ENCODE measurements around the gene LYPLA2.
"Not testable (repeated sequence)": the region's sequence is repeated elsewhere in the genome, so short reads cannot be mapped to it uniquely, and the experiment has no call there.

Gene LYPLA2

DNA sequence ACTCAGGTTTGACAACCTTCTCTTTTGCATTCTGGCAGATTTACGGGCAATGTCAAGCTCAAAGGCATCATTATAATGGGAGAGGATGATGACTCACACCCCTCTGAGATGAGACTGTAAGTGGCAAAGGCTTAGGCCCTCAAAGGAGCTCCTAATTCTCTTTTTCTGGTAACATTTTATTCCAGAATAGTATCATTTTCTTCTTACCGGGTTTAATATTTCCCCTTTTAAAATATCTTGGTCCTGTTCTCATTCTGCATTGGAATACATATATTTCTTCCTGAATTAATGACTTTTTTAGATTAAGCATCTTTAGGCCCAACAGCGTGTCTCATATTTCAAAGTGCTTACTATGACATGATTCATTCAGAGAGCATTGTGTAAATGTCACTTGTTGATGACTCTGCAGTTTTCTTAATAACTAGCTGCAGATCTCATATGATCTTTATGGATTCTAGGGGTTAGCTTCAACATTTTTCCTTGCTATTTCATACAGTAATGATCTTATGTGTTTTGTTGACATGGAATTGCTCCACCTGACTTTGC is 11.0 kb upstream of the LYPLA2 start:
- DNase-seq: no peak

DNA sequence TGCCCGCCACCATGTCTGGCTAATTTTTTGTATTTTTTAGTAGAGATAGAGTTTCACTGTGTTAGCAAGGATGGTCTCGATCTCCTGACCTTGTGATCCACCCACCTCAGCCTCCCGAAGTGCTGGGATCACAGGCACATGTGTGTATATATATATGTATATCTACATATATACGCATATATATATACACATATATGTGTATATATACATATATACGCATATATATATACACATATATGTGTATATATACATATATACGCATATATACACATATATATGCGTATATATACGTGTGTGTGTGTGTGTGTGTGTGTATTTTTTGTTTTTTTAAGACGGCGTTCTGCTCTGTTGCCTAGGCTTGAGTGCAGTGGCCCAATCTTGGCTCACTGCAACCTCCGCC is 7.8 kb upstream of the LYPLA2 start:
- not testable (repeated sequence) for DNase-seq

DNA sequence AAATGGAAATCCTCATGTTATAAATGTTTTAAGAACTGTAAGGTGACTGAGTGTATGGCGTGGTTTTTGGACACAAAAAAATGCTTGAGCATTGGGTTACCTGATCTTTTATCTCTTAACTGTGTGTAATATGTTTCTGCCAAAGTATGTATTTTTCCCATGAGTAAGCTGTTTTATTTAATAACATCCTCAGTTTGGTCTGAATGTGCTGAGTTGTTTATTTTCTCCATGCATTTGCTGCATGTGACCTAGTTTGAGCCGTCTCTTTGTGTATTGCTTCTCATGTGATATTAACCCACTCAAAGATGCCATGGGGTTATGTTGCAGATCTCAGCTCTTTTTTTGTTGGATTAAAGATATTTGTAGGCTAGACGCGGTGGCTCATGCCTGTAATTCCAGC is 6.1 kb upstream of the LYPLA2 start:
- no peak for DNase-seq

GRCh38 chr1:23787701-23788100 is 3.2 kb upstream of the LYPLA2 start:
- no peak for DNase-seq

DNA sequence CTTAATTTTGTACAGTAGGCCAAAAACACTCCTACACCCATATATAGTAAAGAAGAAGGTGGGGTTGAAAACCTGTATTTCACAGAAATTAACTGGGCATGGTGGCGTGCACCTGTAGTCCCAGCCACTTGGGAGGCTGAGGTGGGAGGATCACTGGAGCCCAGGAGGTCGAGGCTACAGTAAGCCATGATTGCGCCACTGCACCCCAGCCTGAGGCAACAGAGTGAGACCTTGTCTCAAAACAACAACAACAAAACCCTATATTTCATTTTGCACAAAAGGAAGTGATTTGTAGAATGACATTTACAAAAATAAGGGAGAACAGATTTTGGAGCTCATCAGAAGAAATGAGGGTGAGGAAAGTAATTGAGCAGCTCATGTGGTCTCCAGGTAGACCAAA is 2.2 kb upstream of the LYPLA2 start:
- DNase-seq: no peak

GRCh38 chr1:23791516-23792047 is 637 bp downstream of the LYPLA2 start:
- DNase-seq: peak in 1 of 2 donors; percentile 18

- DNase-seq: no peak
Observed at GRCh38 chr1:23792151-23792945, 1.4 kb downstream of the LYPLA2 start.

- no peak for DNase-seq
Observed at GRCh38 chr1:23793018-23793781, 2.3 kb downstream of the LYPLA2 start.

DNA sequence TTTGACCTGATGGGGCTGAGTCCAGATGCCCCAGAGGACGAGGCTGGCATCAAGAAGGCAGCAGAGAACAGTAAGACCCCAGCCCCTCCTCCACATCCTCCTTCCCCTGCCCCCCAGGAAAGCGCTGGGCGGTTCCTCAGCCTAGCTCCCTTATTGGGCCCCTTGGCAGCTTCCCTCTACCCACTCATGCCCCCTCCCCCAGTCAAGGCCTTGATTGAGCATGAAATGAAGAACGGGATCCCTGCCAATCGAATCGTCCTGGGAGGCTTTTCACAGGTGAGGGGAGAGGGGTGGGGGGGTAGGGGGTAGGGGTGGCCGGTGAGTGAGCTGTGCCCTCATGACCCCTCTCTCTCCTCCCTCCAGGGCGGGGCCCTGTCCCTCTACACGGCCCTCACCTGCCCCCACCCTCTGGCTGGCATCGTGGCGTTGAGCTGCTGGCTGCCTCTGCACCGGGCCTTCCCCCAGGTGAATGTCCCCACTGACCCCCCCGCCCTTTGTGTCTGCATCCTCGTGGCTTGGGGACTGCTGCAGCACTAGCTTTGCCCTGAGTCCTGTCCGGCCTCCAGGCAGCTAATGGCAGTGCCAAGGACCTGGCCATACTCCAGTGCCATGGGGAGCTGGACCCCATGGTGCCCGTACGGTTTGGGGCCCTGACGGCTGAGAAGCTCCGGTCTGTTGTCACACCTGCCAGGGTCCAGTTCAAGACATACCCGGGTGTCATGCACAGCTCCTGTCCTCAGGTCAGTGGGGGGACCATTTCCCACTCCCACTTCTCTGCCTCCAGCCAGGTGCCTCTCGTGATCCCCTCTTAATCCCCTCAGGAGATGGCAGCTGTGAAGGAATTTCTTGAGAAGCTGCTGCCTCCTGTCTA is 3.2 kb downstream of the LYPLA2 start:
- DNase-seq: no peak

- DNase-seq: not testable (repeated sequence)
Observed at GRCh38 chr1:23794732-23795182, 3.8 kb downstream of the LYPLA2 start.

DNA sequence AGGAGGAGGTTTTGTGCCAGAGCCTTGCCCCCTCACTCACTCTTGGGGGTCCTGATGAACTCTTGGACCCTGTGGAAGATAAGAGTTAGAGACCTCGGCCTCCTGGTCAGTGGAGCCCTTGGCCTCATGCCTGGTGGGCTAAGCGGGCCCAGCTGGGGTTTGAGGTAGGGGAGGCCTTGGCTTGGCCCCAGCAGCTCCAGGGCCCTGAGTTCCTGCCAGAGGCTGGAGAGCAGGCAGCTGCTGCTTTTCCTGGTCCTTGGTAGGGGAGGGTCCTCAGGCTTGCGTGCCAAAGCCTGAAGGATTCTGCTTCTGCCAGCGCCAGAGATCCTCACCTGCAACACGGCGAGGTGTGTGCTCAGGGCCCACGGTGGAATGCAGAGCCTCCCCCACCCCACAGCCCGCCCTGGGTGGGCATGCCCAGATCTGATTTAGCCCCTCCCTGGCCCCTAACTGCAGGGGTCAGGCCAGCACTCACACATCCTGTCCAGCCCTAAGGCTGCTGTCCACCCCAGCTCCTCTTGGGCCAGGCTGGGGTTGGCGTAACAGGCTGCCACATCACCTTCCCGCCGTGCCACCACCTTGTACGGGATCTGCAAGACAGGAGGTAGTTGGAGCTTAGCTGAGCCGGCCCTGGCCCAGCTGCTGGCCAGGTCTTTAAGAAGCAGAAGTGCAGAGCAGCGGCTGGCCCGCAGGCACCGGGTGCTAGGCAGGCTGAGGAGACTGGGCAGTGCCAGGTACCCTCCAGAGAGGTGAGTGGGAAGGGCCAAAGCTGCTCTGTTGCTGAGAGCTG is 4.9 kb downstream of the LYPLA2 start:
- DNase-seq: no peak

DNA sequence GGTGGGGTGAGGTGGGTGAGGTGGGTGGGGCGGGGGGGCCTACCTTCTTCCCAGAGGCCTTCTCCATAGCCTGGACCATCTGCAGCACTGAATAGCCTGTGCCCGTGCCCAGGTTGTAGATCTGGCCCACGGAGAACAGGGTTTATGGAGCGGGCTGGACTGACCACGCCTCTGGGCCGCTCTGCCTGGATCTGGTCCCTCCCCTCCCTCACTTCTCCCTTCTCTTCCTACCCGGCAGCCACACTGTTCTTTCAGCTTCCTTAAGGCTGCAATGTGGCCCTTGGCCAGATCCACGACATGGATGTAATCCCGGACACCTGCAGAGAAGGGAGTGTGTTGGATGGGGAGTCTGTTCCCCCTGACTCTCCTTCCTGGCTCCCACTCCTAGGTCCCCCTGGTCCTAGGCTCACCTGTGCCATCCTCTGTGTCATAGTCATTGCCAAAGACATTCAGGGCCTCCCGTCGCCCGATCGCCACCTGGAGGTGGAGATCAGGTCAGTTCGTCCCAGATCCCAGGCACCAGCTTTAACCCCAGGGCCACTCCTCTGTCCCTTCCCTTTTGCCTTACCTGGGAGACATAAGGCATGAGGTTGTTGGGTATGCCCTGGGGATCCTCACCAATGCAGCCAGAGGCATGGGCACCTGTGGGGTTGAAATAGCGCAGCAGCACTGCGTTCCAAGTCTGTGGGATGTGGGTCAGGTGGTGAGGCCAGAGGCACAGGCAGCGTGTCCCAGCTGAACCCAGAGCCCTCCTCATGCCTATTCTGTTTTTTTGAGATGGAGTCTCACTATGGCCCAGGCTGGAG is 5.7 kb downstream of the LYPLA2 start:
- DNase-seq: no peak

DNA sequence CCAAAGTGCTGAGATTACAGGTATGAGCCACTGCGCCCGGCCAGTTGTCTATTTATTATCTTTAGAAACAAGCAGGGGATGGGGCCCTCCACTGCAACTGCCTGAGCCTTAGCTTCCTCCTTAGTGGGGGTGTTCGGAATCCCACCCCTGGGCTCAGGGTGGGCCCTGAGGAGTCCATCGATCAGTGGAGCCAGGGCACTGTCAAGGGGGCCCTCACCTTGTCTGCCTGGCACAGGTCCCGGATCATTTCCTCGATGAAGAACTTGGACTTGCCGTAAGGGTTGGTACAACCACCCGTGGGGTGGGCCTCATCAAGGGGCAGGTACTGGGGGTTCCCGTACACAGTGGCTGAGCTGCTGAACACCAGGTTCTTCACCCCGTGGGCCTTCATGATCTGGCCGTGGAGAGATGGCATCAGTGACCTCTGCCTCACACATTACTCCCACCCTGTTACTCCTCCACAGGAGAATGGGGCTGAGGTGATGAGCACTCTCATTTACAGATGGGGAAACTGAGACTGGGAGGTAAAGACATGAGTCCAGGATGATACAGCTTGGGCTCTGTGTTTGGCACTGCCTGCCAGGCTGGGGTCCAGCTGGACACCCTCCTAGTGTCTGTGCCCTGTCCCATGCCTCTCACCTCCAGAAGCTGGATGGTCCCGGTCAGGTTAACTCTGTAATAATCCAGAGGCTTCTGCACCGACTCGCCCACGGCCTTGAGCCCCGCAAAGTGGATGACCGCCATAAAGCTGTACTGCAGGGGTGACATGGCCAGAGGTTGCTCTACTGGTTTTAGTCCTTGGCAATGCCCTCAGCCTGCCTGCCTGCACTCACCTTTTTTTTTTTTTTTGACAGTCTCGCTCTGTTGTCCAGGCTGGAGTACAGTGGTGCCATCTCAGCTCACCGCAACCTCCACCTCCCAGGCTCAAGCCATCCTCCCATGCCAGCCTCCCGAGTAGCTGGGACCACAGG is 6.8 kb downstream of the LYPLA2 start:
- DNase-seq: no peak

GRCh38 chr1:23798662-23799142 is 7.8 kb downstream of the LYPLA2 start:
- DNase-seq: no peak

DNA sequence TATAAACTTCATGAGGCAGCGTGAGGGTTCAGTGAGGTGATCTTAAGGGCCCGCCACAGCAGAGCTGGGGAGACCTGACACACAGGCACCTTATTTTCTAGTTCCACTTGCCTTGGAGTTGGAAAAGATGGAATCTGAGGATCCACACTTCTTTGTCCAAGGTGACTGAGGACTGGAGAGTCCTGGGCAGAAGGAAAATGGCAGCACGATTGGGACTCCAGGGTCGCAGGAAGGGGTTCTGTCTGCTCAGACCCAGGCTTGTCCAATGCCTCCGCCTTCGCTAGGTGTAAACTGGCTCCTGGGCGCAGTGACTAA is 8.3 kb downstream of the LYPLA2 start:
- no peak for DNase-seq

DNA sequence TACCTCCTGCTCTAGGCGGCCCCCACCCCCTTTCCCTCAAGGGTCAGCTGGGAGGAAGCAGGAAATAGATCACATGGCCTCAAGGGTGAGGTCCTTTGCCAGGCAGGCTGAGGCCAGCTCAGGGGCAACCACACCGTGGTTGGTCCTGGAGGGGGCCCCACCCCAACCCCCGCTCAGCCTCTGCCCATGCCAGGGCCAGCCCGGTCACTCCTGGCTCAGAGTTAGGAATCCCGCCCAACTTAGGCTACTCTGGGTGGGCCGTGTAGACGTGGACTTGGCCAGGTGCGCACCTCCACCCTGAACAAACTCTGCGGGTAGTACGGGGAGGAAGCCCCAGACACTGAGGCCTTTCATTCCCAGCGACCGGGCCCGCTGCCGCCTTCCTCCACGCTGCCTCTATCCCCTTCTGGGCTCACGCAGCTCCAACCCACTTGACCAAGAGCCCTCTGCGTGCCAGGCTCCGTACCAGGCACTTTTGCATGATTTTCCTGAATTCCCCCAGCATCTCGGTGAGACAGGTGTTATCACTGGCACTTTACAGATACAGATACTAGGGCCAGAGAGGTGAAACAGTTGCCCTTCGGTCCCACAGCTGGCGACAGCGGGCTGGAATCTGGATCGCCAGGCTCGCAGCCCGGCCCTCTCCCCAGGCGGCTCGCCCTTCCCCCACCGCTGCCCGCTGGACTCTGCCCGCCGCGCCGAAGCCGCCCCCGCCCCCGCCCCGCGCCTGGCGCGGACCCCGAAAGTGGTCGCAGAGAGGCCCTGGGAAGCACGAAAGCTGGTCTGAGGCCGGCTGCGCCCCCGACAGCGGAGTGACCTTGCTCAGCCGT is 8.8 kb downstream of the LYPLA2 start:
- peak; percentile 18 to 20 for DNase-seq

DNA sequence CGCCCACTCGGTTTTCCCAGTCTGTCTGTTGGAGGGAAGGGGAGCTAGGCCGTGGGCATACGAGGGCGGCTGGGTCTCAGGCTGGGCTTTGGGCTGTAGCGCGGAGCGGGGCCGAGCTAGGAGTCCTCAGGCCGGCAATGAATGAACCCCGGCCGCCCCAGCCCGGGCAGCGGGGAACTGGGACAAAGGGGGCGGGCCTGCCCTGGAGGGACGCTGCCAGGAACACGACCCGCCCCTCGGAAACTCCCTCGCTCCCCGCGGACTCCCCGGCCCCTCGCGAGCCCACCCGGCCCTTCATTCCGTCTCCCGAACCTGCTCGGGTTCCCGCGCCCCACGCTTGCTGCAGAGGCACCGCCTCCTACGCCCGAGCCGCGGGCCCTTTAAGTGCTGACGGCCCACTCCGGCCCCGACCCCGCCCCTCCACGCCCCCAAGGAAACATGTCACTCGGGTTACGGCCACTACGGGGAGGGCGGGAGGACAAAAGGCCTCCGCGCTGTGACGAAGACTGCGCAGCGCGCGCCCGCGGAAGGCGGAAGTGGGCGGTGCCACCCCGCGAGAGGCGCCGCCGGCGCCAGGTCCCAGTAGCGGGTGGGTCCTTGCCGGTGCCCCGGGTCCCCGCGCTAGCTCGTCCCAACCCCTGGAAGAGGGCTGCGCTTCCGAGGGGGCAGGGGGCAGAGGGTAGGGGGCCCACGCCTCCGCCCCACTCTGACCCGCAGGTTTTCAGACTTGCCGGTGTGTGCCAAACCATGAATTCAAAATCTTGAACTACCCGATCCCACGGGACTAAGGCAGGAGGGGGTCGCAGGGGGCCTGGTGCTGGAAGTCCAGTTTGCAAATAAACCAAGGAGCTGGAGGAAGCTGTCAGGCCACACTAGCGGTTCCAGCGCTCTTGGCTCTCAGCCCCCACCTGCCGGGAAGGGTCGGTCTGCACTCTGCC is 9.7 kb downstream of the LYPLA2 start, which contains the start of gene GALE:
TSS of gene GALE (minus strand) at position 355 of the 938 bp plus-strand sequence. CDS start 1,747 bp downstream, outside the sequence.
- peak; percentile 95 to 97 for DNase-seq
